GM23338 (cell line): Measurements from ENCODE around the gene CTNNBIP1. TPM values are rescaled to one million over a fixed set of nuclear protein-coding genes. Genes with fewer than 3 reads are reported as not detected.

ENCODE experiments used
- ATAC-seq: fragments of 200-7000 bp; cut with Tn5 transposase; 3 replicates; pipeline ENCODE4 v1.9.1; 2020
- DNase-seq: peaks from one replicate; pipeline ENCODE4 v3.0.0-alpha.2; 2015; ENCODE audit warnings: low spot score
- H2AFZ ChIP-seq: fragments of 200-600 bp; sonication (generic); 2 replicates; pipeline ENCODE4 v1.8.0; 2016; ENCODE audit warnings: antibody characterized with exemption, mild to moderate bottlenecking, moderate library complexity
- H3F3A ChIP-seq: fragments of 200-600 bp; sonication (generic); replicated peaks from 2 replicates; pipeline ENCODE4 v1.8.0; 2017; ENCODE audit warnings: antibody characterized with exemption, mixed run types, low read depth
- H3K27ac ChIP-seq: fragments of 200-600 bp; sonication (generic); 2 replicates; pipeline ENCODE4 v1.6.1; 2016; ENCODE audit warnings: low read depth
- H3K27me3 ChIP-seq: fragments of 200-600 bp; sonication (generic); 2 replicates; pipeline ENCODE4 v1.8.0; 2016; ENCODE audit warnings: mild to moderate bottlenecking, mixed run types, moderate library complexity; ENCODE audit not compliant: insufficient read depth
- H3K36me3 ChIP-seq: fragments of 200-600 bp; sonication (generic); 2 replicates; pipeline ENCODE4 v1.8.0; 2016; ENCODE audit warnings: mild to moderate bottlenecking; ENCODE audit not compliant: insufficient read depth
- H3K4me1 ChIP-seq: fragments of 200-600 bp; sonication (generic); 2 replicates; pipeline ENCODE4 v1.8.0; 2016; ENCODE audit warnings: mild to moderate bottlenecking, moderate library complexity; ENCODE audit not compliant: insufficient read depth
- H3K4me2 ChIP-seq: fragments of 200-600 bp; sonication (generic); 2 replicates; pipeline ENCODE4 v1.7.1; 2017; ENCODE audit warnings: mixed run types
- H3K4me3 ChIP-seq: fragments of 200-600 bp; sonication (generic); 2 replicates; pipeline ENCODE4 v1.6.1; 2016; ENCODE audit warnings: mixed run types
- H3K79me2 ChIP-seq: fragments of 200-600 bp; sonication (generic); replicated peaks from 2 replicates; pipeline ENCODE4 v1.8.0; 2017; ENCODE audit warnings: mild to moderate bottlenecking; ENCODE audit not compliant: insufficient read depth
- H3K9me2 ChIP-seq: fragments of 200-600 bp; sonication (generic); 2 replicates; pipeline ENCODE4 v1.8.0; 2017; ENCODE audit not compliant: insufficient read depth
- H4K20me1 ChIP-seq: fragments of 200-600 bp; sonication (generic); replicated peaks from 2 replicates; pipeline ENCODE4 v1.8.0; 2017; ENCODE audit warnings: mild to moderate bottlenecking; ENCODE audit not compliant: insufficient read depth
- H3K27ac Mint-ChIP-seq: 2 replicates; pipeline ENCODE4 v1.8.0; 2020; ENCODE audit warnings: inconsistent platforms, mild to moderate bottlenecking, moderate library complexity, mixed read lengths
- H3K27me3 Mint-ChIP-seq: 3 replicates; pipeline ENCODE4 v1.8.0; 2022; ENCODE audit warnings: low read depth, mild to moderate bottlenecking, moderate library complexity, mixed read lengths, inconsistent platforms; ENCODE audit not compliant: insufficient read depth, poor library complexity
- H3K36me3 Mint-ChIP-seq: 3 replicates; pipeline ENCODE4 v1.8.0; 2021; ENCODE audit warnings: low read depth, mild to moderate bottlenecking, inconsistent platforms, moderate library complexity, mixed read lengths
- H3K4me1 Mint-ChIP-seq: 3 replicates; pipeline ENCODE4 v1.8.0; 2020; ENCODE audit warnings: mild to moderate bottlenecking, inconsistent platforms, mixed read lengths
- H3K4me3 Mint-ChIP-seq: 3 replicates; pipeline ENCODE4 v1.8.0; 2021; ENCODE audit warnings: moderate library complexity, mild to moderate bottlenecking, inconsistent platforms, mixed read lengths
- H3K9me3 Mint-ChIP-seq: 3 replicates; pipeline ENCODE4 v1.8.0; 2020; ENCODE audit warnings: moderate library complexity, mild to moderate bottlenecking, inconsistent platforms, mixed read lengths
- CREB1 ChIP-seq: fragments of 250-450 bp; sonication (Bioruptor Pico); IDR thresholded peaks from 2 replicates; pipeline ENCODE4 v1.5.0; 2020; ENCODE audit warnings: low read depth, mild to moderate bottlenecking, moderate library complexity
- ETS1 ChIP-seq: IDR thresholded peaks from 2 replicates; pipeline ENCODE4 v1.6.1; 2016; ENCODE audit warnings: antibody characterized with exemption
- EZH2 ChIP-seq: fragments of 200-600 bp; sonication (generic); IDR thresholded peaks from one replicate; pipeline ENCODE4 v1.8.0; 2017; ENCODE audit warnings: antibody characterized with exemption, mild to moderate bottlenecking, low read depth; ENCODE audit not compliant: unreplicated experiment
- EZH2phosphoT487 ChIP-seq: fragments of 200-600 bp; sonication (generic); IDR thresholded peaks from one replicate; pipeline ENCODE4 v1.8.1; 2018; ENCODE audit warnings: antibody characterized with exemption; ENCODE audit not compliant: unreplicated experiment
- NANOG ChIP-seq: IDR thresholded peaks from 2 replicates; pipeline ENCODE4 v1.6.1; 2016; ENCODE audit warnings: antibody characterized with exemption, borderline replicate concordance
- POLR2AphosphoS5 ChIP-seq: IDR thresholded peaks from 2 replicates; pipeline ENCODE4 v1.6.1; 2016; ENCODE audit warnings: antibody characterized with exemption, low read depth
- STAT1 ChIP-seq: IDR thresholded peaks from one replicate; pipeline ENCODE4 v1.6.1; 2016; ENCODE audit warnings: antibody characterized with exemption; ENCODE audit not compliant: unreplicated experiment
- ZNF114 ChIP-seq: fragments of 250-450 bp; sonication (Bioruptor Pico); IDR thresholded peaks from 2 replicates; pipeline ENCODE4 v1.5.0; 2020; ENCODE audit warnings: mild to moderate bottlenecking, moderate library complexity
- ZNF331 ChIP-seq: fragments of 250-450 bp; sonication (Bioruptor Pico); IDR thresholded peaks from 2 replicates; pipeline ENCODE4 v1.5.0; 2020; ENCODE audit warnings: low read depth, mild to moderate bottlenecking, moderate library complexity
- polyA plus RNA-seq: library from polyadenylated mRNA; unstranded; fragments of >200 nt; fragmentation: Nextera tagmentation; extraction: Ambion mirVana; gene quantifications from 2 replicates; pipeline ENCODE4 v1.2.1, GENCODE V29; 2016
- total RNA-seq: library from RNA; depleted of rRNA; stranded (reverse); fragments of >200 nt; shearing (Covaris generic); gene quantifications from 2 replicates; pipeline ENCODE4 v1.2.3, GENCODE V29; 2014
- TF ChIP-seq, protein P1 (sequence below), 2 experiments: fragments of 200-600 bp in 1 of 2; sonication (generic) in 1 of 2; conservative IDR thresholded peaks; 2 replicates each; pipeline versions ENCODE4 v1.5.1 to v1.6.1; 2016 to 2017; ENCODE audit warnings: antibody characterized with exemption in 2 of 2, low read depth in 2 of 2, mild to moderate bottlenecking in 2 of 2, moderate library complexity in 1 of 2
- TF ChIP-seq, protein P2 (sequence below): IDR thresholded peaks from one replicate; pipeline ENCODE4 v1.6.1; 2018; ENCODE audit warnings: antibody characterized with exemption; ENCODE audit not compliant: unreplicated experiment

Gene CTNNBIP1
- total and polyA plus RNA-seq, 2 experiments from 2014 or later: 30.3 to 55.1 TPM

DNA sequence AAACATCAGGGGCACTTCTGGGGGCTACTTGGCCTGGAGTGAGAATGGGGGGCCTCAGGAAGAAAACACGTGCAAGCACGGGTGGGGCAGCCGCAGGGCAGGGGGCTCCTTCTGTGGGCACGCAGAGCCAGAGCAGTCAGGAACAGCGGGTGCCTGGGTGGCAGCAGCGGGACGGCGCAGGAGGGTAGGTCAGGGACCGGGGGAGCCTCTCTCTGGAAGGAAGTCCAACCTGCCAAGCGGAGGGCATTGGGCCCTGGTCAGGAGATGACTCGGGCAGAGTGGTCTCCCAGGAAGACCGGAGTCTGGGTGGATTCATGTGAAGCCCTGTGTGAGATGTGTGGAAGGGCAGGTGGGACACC is 27.1 kb downstream of the CTNNBIP1 start:
- Mint-ChIP-seq H3K27ac (no peak overlapping the region), H3K9me3 (no peaks in the 10 kb centered on the region), H3K36me3 (peaks cover 6% of the 10 kb centered on the region; the same call in 2 of the 3 replicates), H3K27me3 (peaks cover 4% of the 10 kb centered on the region), H3K4me3 (no peak overlapping the region), H3K4me1 (peaks cover 14% of the 10 kb centered on the region; the same call in 2 of the 3 replicates)
- no peaks in the 10 kb centered on the region; the same call in 1 of the 2 replicates for H3K36me3 ChIP-seq
- no peaks in the 10 kb centered on the region for H3K4me1 ChIP-seq
- H3K4me2 ChIP-seq: no peak overlapping the region
- TF ChIP-seq ZNF331 (CRISPR knock-in tag): no peak
- no peak for TF ChIP-seq POLR2AphosphoS5
- no peak for TF ChIP-seq STAT1
- TF ChIP-seq NANOG: no peak
- no peak for TF ChIP-seq EZH2
- no peak for TF ChIP-seq ZNF114
- DNase-seq (no peak), ATAC-seq (no peak)
- H4K20me1 ChIP-seq: no peaks in the 10 kb centered on the region; the same call in 1 of the 2 replicates
- no peaks in the 10 kb centered on the region for H3K9me2 ChIP-seq
- H3K4me3 ChIP-seq: no peak overlapping the region
- H3F3A ChIP-seq: no peaks in the 10 kb centered on the region; the same call in 1 of the 2 replicates
- no peaks in the 10 kb centered on the region for H3K79me2 ChIP-seq
- H3K27ac ChIP-seq: no peak overlapping the region
- no peaks in the 10 kb centered on the region for H3K27me3 ChIP-seq
- no peak overlapping the region for H2AFZ ChIP-seq

GRCh38 chr1:9882296-9882944 is 27.6 kb downstream of the CTNNBIP1 start:
- no peak for DNase-seq
- no peaks in the 10 kb centered on the region; the same call in 1 of the 2 replicates for H4K20me1 ChIP-seq
- H3K27me3 Mint-ChIP-seq: peaks cover 4% of the 10 kb centered on the region
- no peak overlapping the region for H3K27ac ChIP-seq
- no peaks in the 10 kb centered on the region for H3K36me3 ChIP-seq
- ATAC-seq: no peak
- no peaks in the 10 kb centered on the region for H3K9me3 Mint-ChIP-seq
- no peaks in the 10 kb centered on the region for H3K4me1 ChIP-seq
- H3K27ac Mint-ChIP-seq: peak overlapping the region; percentile 16; the same call in 1 of the 2 replicates
- no peaks in the 10 kb centered on the region for H3K79me2 ChIP-seq
- no peak overlapping the region for H3K4me3 ChIP-seq
- no peaks in the 10 kb centered on the region; the same call in 1 of the 2 replicates for H3F3A ChIP-seq
- no peak overlapping the region for H3K4me2 ChIP-seq
- H3K9me2 ChIP-seq: no peaks in the 10 kb centered on the region
- H3K27me3 ChIP-seq: no peaks in the 10 kb centered on the region
- H3K4me1 Mint-ChIP-seq: peaks cover 14% of the 10 kb centered on the region; the same call in 2 of the 3 replicates
- peaks cover 6% of the 10 kb centered on the region; the same call in 2 of the 3 replicates for H3K36me3 Mint-ChIP-seq
- no peak overlapping the region for H3K4me3 Mint-ChIP-seq
- no peak overlapping the region for H2AFZ ChIP-seq
- TF ChIP-seq EZH2phosphoT487: no peak
- TF ChIP-seq, protein P1, sequence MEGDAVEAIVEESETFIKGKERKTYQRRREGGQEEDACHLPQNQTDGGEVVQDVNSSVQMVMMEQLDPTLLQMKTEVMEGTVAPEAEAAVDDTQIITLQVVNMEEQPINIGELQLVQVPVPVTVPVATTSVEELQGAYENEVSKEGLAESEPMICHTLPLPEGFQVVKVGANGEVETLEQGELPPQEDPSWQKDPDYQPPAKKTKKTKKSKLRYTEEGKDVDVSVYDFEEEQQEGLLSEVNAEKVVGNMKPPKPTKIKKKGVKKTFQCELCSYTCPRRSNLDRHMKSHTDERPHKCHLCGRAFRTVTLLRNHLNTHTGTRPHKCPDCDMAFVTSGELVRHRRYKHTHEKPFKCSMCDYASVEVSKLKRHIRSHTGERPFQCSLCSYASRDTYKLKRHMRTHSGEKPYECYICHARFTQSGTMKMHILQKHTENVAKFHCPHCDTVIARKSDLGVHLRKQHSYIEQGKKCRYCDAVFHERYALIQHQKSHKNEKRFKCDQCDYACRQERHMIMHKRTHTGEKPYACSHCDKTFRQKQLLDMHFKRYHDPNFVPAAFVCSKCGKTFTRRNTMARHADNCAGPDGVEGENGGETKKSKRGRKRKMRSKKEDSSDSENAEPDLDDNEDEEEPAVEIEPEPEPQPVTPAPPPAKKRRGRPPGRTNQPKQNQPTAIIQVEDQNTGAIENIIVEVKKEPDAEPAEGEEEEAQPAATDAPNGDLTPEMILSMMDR (conservative IDR thresholded peaks at IDR 0.05; ENCODE audit: low read depth in 2 of 2): no peak
- no peak for TF ChIP-seq EZH2
- TF ChIP-seq STAT1: no peak
- TF ChIP-seq, protein P2, sequence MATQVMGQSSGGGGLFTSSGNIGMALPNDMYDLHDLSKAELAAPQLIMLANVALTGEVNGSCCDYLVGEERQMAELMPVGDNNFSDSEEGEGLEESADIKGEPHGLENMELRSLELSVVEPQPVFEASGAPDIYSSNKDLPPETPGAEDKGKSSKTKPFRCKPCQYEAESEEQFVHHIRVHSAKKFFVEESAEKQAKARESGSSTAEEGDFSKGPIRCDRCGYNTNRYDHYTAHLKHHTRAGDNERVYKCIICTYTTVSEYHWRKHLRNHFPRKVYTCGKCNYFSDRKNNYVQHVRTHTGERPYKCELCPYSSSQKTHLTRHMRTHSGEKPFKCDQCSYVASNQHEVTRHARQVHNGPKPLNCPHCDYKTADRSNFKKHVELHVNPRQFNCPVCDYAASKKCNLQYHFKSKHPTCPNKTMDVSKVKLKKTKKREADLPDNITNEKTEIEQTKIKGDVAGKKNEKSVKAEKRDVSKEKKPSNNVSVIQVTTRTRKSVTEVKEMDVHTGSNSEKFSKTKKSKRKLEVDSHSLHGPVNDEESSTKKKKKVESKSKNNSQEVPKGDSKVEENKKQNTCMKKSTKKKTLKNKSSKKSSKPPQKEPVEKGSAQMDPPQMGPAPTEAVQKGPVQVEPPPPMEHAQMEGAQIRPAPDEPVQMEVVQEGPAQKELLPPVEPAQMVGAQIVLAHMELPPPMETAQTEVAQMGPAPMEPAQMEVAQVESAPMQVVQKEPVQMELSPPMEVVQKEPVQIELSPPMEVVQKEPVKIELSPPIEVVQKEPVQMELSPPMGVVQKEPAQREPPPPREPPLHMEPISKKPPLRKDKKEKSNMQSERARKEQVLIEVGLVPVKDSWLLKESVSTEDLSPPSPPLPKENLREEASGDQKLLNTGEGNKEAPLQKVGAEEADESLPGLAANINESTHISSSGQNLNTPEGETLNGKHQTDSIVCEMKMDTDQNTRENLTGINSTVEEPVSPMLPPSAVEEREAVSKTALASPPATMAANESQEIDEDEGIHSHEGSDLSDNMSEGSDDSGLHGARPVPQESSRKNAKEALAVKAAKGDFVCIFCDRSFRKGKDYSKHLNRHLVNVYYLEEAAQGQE: no peak
- no peak for TF ChIP-seq CREB1 (CRISPR knock-in tag)
- no peak for TF ChIP-seq ETS1
- no peak for TF ChIP-seq ZNF114
